NOMO-1 treated with DMSO at 0.1 percent for 48 hours (cell line): Measurements from ENCODE around the gene SPECC1.
"Not testable (repeated sequence)": the region's sequence is repeated elsewhere in the genome, so short reads cannot be mapped to it uniquely, and the experiment has no call there.

Experiments
- DNase-seq: peaks from one replicate; lab custom pipeline; 2025; ENCODE audit not compliant: unreplicated experiment; lab: John Stamatoyannopoulos, UW

Gene SPECC1

DNA sequence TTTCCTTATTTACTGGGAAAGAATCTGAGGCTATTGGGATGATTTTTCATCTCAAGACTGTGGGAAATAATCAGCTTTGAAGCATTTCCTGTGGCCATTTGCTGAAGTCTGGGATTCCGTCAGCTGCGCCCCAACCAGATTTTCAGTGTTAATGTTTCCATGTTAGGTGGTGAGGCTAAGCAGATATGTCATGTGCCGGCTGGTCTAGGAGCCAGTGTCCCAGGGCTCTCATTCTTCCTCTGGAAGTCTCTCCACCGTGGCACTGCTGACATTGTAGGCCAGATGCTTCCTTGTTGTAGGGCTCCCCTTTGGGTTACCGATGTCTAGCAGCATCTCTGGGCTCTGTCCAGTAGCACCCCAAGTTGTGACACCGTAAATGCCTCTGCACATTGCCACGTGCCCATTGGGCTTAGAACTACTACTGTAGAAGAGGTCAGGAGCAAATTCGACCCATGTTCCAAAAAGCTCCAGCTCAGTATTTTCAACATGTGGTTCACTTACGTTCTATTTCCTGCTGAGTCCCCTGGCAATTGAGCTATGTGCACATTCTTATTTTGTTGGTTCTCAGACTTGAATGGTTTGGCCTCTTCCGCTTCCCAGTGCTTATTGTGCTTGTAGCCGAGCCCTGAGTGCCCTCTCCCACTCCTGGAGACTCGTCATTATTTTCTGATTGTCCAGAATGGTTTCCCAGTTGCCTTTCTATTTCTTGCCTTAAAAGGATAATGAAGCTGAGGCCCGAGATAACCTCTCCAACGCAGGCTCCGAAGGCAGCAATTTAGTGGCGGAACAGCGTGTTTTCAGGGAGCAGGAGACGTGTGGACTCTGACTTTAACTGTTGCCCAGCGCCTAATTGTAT, 82.2 kb downstream of the SPECC1 start:
- no peak for DNase-seq

DNA sequence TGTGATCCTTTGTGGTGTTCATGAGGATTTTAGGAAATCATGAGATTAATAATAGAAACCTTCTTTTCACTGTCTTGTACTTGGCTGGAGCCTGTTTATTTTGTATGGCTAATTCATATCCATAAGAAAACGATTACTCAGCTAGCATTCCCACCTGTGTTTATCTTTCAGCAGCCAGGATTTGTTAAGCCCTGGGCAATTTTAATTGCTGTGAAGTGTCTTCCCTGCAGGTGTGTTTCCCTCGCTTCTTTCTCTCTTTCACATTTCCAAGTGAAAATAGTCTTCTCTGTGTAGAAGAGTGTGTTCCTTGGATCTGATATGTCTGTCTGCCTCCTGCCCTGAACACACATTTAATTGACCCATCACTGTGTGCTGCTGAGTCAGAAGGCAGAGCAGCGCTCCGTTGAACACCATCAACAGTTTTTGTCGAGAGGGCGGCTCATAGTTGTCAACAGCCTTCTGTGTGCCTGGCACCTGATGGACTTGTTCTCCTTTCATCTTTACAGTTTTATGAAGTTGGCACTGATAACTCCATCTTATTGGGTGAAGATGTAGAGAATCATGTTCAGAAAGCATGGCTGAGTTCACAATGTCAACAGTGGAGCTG, 83.2 kb downstream of the SPECC1 start:
- no peak for DNase-seq

DNA sequence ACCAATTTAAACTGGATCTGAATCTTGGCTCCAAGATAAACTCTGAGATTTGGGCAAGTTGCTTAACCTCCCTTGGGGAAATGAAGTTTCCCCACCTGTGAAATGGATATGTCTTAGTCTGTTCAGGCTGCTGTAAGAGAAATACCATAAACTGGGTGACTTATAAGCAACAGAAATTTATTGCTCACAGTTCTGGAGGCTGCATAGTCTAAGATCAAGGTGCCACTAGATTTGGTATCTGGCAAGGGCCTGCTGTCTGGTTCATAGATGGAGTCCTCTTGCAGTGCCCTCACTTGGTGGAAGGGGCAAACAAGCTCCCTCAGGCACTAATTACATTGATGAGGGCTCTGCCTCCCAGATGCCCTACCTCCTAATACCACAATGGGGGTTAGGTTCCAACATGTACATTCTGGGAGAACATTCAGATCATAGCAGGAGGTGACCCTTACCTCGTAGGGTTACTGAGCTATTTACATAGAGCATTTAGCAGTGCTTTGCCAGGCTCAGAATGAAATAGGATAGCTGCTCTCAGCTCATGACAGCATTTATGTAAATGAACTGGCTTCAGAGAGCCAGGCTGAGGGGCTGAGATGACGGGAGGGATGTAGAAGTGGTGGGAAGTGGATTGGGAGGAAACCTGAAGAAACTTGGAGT, 83.9 kb downstream of the SPECC1 start:
- no peak for DNase-seq

DNA sequence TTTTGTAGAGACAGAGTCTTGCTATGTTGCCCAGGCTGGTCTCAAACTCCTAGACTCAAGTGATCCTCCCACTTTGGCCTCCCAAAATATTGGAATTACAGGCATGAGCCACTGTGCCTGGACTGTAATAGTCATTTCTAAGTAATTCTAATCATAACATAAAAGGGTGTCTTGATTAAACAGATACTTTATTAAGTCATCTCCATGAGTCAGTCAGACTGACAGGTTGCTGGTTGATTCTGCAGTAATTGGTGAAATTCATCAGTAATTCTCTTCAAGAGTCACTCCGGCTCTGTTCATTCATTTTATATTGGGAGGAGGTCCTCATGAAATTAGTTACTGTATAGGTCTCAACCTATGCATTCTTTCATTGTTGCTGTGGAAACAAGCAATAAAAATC, 85.6 kb downstream of the SPECC1 start:
- DNase-seq, result no peak

DNA sequence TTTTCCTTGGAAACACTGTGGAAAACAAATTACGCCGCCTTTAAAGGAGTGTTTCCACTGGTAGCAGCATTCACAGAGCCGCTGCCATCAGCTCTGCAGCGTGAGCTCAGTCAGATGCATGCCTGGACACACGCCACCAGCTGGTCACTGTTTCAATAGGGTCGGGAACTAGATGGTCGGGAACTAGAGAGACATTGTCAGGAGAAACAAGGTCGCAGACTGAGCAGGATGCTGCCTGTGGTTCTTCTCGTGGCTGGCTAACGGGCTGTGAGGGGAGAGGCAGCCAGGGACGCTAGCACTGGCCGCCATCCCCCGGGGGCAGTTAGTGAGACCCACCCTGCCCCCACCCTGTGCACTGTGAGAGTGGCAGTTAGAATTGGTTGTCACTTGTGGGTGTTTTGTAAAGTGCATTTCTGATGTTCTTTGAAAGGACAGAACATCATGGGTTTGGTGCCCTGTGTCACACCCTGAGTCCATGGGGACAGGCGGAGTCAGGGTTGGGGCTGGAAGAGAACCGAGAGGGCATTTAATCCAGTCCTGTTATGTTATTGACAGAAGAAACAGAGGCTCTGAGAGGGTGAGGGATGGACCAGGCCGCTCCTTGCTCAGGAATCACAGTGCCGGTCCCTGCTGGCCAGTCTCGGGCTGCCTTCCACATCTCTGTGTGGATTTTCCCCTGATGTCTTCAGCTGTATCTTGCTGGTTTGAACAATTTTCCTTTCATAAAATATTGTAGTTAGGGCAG, 86.3 kb downstream of the SPECC1 start:
- DNase-seq, result no peak

DNA sequence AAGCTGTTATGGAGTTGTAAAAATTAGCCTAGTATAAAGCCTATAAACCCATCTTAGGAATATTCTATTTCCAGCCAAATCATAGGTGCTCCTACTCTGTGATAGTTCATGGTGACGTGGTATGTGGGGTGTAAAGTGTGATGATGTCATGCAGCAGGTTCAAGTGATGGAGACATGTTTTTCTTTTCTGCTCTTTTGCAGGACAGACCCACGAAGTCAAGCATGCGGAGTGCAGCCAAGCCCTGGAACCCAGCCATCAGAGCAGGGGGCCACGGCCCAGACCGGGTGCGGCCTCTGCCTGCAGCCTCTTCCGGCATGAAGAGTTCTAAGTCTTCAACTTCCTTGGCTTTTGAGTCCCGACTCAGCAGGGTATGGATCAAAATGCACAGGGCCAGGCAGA, 87.3 kb downstream of the SPECC1 start:
- no peak for DNase-seq

DNA sequence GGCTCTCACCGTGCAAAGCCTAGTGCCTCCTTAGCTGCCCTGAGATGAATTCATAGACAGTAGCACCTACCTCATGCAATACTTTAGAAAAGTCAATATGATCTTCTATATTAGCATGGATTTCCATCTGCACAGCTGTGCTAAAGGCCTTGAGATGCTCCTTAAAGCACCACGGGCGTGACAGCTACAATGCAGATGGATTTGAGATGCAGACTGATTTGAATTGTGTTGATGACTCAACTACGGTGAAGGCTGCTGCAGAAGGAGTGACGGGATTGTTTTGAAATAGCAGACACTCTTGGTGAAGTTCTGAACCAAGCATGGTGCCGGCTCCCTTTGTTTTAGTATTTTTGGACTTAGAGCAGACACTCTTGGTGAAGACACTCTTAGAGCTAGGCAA, 88.2 kb downstream of the SPECC1 start:
- DNase-seq, result no peak

DNA sequence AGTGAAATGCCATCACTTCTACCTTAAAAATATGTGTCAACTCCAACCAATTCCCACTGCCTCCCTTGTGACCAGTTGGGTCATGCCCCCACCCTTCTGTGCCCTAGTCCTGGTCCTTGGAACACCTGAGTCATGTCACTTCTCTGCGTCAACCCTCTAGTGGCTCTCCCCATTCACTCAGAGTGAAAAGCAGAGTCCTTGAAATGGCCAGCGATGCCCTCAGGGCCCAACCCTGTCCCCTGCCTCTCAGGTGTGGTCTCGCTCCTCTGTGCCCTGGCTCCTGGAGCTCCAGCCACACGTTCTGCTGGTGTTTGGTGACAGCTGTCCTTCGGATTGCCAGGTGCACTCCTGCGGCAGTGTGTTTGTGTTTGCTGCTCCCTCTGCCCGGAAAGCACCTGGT, 89.2 kb downstream of the SPECC1 start:
- no peak for DNase-seq

DNA sequence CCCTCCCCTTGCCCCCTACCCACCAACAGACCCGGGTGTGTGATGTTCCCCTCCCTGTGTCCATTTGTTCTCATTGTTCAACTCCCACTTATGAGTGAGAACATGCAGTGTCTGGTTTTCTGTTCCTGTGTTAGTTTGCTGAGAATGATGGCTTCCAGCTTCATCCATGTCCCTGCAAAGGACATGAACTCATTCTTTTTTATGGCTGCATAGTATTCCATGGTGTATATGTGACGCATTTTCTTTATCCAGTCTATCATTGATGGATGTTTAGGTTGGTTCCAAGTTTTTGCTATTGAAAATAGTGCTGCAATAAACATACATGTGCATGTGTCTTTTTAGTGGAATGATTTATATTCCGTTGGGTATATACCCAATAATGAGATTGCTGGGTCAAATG, 91.6 kb downstream of the SPECC1 start:
- not testable (repeated sequence) for DNase-seq

DNA sequence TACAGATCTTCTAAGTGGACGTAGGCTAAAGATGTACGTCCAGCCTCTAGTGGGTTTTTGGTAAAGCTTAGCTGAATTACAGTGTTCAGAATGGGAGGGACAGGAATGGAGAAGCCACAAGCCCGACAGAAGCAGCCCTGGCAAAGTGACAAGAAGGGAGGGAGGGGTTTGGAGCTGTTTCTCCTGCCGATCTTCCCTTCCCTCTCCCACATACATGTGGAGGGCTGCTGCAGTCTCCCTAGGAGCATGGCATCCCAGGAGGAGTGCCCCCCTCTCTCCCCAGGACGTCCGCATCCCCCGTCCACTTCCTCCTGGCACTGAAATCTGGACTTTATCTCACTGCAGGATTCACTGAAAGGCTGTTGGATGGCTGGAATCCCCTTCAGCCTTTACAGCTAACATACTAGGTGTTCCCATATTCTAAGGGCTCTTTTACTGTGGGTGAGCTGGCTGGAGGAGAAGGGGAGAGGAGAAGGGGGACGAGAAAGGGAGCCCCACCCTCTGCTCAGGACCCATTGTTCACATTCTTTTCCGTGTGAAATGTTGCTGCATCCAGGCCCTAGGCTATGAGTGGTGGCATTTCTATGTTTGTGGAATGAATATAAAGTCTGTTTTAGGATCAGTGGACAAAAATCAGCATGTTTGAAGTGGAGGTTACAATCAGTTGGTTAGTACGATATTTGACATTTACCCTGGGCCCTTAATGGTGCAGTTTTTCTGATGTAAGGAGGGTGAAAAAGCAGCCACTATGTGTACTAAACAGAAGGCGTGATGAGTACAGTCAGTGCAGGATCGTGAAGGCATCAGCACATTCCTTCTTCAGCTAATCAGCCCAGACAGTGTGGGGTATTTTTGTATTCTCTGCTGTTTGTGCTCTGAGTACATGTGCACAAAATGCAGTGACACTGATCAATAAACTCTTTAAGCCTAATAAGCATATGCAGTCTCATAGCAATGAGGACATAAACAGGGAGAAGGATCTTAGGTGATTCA, 94.6 kb downstream of the SPECC1 start:
- no peak for DNase-seq

DNA sequence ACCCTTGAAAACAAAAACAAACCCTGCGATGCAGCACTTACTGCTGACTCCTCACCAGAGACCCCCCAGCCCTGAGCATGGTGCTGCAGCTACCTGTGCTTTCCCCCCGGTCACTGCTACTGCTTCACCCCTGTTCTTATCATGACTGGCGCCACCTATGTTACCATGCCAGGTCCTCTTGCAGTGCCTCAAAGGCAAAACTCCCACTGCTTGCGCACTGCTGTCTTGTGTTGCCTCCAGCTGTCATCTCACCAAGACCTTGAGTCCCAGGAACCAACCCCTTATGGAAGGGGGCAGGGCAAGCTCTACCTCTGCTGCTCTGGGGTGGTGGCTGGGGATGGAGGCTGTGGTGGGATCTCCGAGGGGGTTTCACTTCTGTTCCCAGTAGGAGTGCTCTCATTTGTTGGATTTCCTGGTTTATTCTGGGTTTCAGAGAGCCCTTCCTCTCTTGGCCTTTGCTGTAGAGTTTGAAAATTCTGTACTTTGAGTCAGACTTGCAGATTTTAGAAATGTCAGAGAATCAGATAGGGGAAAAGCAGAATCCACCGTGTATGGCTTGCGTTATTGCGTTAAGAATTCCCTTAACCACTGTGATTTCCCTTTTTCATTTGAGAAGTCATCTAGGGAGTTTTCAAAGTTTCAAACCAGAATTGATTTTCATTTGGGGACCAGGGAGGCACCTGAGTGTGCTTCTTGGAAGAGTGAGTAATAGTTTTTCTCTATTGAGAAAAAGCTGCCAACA, 96.6 kb downstream of the SPECC1 start:
- no peak for DNase-seq

DNA sequence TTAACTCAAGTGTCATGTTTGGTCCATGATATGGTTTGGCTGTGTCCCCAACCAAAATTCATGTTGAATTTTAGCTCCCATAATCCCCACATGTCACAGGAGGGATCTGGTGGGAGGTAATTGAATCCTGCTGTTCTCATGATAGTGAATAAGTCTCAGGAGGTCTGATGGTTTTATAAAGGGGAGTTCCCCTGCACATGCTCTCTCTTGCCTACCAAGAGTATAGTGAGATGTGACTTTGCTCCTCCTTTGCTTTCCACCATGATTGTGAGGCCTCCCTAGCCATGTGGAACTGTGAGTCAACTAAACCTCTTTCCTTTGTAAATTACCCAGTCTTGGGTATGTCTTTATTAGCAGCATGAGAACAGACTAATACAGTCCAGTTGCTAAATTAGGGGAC, 97.3 kb downstream of the SPECC1 start:
- not testable (repeated sequence) for DNase-seq

DNA sequence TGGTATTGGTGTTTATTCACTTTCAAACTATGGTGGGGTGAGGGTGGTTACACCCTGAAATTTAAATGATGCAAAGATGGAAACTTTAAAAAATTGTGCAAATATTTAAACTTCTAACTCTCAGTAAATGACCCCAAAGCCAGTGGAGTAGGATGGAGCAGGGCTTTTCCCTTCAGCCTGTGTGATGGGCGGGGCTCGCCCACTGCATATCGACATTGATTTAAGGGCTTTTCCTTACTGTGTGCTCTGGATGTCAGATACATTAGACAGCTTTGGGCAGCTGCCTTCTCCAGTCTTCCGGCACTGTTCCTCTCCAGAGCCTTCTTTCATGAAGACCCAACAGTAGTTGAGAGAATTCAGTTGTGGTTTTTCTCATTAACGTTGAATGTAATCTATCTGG, 99.9 kb downstream of the SPECC1 start:
- DNase-seq, result no peak

DNA sequence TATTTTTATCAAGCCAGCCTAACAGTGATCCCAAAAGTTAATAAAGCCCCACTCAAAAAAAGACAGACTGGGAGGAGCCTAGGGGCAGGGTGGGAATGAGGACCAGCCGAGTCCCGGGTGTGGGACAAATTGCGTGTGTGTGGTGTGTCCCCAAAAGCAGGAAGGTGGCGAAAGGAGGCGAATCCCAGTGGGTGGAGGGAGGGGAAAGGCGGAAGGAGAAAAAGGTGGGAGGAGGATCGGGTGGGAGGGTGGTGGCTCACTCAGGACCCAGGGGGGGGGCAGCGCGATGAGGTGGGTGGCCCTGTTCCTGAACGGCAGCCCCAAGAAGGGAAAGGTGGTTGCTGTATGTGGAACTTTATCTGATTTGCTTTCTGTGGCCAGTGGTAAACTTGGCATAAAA, 102.4 kb downstream of the SPECC1 start:
- no peak for DNase-seq

DNA sequence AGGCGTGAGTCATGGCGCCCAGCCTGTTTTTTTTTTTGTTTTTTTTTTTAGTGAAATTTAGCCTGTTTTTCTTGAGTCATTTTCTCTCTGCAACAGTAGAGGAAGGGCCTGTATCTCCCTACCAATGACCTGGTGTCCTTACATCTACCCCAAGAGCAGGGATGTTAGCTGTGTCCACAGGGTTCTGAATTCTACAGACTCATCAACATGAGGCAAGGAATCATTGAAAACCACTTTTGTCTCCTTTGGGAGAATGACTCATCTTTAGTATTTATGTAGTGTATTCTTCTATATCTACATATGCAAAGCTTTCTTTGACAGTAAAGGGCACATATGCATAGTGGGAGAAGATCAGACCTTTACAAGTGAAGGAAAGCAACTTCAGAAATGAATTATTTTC, 105.3 kb downstream of the SPECC1 start:
- no peak for DNase-seq

DNA sequence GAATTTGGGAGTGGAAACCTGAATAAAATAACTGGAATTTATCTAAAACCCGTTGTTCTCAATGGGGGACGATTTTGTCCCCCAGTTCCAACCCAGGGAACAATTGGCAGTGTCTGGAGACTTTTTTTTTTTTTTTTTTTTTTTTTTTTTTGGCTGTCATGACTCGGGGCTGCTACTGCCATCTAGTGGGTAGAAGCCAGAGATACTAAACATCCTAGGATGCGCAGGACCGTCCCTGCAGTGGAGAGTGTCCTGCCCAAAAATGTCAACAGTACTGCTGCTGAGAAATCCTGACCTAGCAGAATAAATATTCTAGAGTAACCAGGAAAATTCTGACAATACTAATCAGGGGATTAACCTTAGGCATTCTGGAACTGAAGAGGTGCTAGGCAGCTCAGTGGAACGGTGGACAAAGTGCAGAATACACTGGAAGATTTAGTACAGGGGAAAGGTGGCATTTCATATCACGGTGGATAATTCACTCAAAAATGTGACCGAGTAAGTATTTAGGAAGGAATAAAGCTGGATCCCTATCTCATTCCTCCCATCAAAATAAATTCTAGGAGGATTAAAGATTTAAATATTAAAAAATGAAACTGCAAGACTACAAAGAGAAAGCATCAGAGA, 107.6 kb downstream of the SPECC1 start:
- peak; percentile 52 for DNase-seq

DNA sequence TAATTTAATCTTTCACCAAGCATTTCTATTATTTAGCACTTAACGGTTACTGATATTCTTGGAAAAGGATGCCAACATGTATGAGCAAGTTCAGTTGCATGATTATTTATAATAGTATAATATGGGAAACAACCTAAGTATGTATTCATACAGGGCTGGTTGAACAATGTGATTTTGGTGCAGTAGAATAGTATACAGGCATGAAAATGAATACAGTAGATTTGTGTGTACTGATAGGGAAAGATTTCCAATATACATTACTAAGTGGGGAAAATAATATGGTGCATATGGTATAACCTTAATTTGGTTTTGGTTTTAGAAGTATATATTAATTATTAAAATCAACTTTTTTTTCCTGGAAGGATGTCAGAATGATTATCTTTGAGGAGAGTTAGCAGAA, 109.1 kb downstream of the SPECC1 start:
- DNase-seq, result no peak

DNA sequence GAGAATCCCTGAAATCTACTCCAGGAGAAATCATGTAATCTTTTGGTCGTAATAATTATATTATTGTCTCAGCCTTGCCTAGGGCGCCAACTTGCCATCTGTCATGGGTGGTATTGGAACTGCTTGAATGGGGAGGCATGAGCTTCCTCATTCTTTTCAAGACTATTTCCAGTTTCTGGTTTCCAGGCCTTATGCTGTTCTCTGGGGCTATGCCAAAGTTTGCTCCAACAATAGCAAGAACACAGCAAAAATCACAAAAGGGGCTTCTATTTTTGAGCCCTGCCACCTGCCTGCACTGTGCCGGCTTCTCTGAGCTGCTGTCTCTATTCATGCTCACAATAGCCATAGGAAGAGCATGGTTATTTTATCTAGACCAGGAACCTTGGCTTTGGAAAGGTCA, 111.7 kb downstream of the SPECC1 start:
- DNase-seq, result no peak
